NB4 (cell line): ENCODE measurements around the gene EVPLL.
"Not testable (repeated sequence)": the region's sequence is repeated elsewhere in the genome, so short reads cannot be mapped to it uniquely, and the experiment has no call there.

ENCODE experiments used
- DNase-seq: peaks from one replicate; pipeline ENCODE4 v3.0.0; 2010; ENCODE audit warnings: low read depth
- H3K4me3 ChIP-seq: one replicate; pipeline ENCODE4 v1.5.1; 2011; ENCODE audit warnings: mild to moderate bottlenecking, low read depth, low read length, moderate library complexity
- MYC ChIP-seq: IDR thresholded peaks from 2 replicates; pipeline ENCODE4 v1.6.1; 2011; ENCODE audit warnings: low read depth, low read length
- POLR2A ChIP-seq: IDR thresholded peaks from 2 replicates; pipeline ENCODE4 v1.6.1; 2011; ENCODE audit warnings: mild to moderate bottlenecking; ENCODE audit not compliant: insufficient read length; ENCODE audit errors: extremely low read depth
- TF ChIP-seq, protein P1 (sequence below): IDR thresholded peaks from 2 replicates; pipeline ENCODE4 v1.6.1; 2011; ENCODE audit warnings: low read depth, low read length
- TF ChIP-seq, protein P2 (sequence below): IDR thresholded peaks from one replicate; pipeline ENCODE4 v1.5.1; 2012; ENCODE audit warnings: low read depth, low read length

The EVPLL gene

DNA sequence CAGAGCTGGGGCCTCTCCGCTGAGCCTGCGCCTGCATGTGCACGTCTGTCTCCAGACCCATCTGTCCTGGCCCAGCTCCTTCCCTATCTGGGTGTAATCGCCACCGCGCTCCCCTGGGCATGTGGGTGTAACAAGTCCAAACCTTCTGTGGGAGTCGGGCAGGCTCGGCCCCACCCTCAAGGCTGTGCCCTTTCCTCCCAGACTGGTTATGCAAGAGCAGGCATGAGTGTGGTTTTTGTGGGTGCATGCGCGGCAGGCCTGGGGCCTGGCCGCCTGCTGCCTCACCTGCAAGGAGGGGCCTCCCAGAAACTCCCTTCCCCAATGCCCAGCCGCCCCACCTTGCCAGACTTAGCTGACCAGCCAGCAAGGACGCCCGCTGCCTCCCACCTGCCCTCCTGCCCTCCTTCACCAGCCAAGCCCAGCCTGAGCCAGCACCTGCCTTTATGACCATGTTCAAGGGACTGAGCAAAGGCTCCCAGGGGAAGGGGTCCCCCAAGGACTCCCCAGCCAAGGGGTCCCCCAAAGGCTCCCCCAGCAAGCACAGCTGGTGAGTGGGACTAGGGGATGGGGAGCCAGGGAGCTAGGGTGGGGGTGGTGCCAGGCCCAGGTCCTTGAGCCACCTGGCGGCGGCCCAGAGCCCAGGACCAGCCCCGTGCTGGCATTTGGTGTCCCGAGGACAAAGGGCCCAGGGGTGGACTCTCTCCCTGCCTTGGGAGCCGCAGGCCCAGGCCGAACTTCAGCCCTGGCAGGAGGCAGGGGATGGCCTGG lies at the start of gene EVPLL:
TSS of gene EVPLL (plus strand) at position 342 of the 768 bp plus-strand sequence. CDS start 3,160 bp downstream, outside the sequence.
- DNase-seq: peak; percentile 99
- H3K4me3 ChIP-seq: no peak within 1 kb of the TSS
- peak; percentile 71; the same call in 1 of the 2 replicates for TF ChIP-seq MYC
- no peak for TF ChIP-seq POLR2A
- TF ChIP-seq, protein P1, sequence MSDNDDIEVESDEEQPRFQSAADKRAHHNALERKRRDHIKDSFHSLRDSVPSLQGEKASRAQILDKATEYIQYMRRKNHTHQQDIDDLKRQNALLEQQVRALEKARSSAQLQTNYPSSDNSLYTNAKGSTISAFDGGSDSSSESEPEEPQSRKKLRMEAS: peak; percentile 82
- TF ChIP-seq, protein P2, sequence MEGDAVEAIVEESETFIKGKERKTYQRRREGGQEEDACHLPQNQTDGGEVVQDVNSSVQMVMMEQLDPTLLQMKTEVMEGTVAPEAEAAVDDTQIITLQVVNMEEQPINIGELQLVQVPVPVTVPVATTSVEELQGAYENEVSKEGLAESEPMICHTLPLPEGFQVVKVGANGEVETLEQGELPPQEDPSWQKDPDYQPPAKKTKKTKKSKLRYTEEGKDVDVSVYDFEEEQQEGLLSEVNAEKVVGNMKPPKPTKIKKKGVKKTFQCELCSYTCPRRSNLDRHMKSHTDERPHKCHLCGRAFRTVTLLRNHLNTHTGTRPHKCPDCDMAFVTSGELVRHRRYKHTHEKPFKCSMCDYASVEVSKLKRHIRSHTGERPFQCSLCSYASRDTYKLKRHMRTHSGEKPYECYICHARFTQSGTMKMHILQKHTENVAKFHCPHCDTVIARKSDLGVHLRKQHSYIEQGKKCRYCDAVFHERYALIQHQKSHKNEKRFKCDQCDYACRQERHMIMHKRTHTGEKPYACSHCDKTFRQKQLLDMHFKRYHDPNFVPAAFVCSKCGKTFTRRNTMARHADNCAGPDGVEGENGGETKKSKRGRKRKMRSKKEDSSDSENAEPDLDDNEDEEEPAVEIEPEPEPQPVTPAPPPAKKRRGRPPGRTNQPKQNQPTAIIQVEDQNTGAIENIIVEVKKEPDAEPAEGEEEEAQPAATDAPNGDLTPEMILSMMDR: no peak

DNA sequence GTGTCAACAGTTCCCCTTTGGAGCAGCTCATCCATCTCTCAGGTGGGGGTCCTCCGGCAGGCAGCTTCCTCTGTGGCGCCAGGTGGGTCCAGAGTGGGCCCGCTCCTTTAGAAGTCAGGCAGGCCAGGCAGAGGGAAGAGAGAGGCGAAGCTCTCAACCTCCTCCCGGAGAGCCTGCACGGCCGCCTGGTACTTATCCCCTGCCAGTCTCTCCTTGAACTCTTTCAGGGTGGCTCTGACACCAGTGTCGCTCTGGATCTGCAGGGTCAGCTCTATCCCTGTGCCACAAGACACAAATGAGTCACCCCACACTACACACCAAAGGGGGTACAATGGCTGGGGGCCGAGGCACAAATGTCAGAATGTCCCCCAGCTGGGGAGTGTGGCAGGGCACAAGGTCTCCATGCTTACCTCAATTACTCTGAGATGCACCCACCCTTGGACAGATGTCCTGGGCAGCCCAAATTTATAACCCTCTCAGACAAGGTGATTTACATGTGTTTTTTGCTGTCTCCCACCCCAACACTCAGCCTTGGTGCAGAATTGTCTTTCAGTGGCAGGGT lies 48.9 kb upstream of the EVPLL start:
- H3K4me3 ChIP-seq: no peak overlapping the region
- no peak for DNase-seq
- TF ChIP-seq, protein P1: no peak
- TF ChIP-seq, protein P2: no peak

DNA sequence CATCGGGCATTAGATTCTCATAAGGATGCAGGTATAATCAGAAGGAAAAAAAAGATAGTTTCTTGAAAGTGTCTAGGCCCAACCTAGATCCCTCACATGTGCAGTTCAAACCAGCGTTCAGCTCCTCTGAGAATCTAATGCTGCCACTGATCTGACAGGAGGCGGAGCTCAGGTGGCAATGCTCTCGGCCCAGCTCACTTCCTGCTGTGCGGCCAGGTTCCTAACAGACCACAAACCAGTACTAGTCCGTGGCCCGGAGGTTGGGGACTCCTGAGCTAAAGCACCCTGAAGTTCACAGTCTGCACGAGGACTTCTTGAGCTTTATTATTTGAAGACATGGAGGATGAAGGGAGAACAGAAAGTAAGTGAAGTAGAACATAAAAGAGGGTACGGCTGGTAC lies 45.7 kb upstream of the EVPLL start:
- no peak for DNase-seq
- TF ChIP-seq POLR2A (no peak), MYC (no peak)
- TF ChIP-seq, protein P1: no peak
- TF ChIP-seq, protein P2: no peak
- no peak overlapping the region for H3K4me3 ChIP-seq

DNA sequence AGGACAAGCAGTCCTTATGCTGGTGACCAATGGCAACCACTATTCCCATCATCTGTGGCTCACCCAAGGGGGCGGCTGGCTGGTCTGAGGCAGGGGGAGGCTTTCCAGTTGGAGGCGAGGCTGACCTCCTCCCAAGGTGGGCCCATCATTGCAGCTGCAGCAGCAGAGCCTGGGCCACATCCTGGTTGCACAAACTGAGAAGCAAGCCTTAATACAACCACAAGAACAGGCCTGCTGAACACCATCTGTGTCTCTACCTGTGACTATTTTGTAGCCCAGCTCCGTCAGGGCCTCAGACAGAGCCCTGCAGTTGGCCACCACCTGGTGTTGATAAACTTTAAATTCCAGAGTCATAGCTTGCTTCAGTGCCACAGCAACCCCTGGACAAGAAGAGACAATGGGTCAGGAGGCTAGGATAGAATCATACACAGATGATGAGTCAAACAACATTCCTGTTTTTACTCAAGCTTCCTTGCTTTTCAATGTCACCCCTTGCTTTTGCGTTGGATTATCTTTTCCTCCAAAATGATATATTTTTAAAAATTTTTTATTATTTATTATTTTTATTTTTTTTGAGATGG lies 44.6 kb upstream of the EVPLL start:
- H3K4me3 ChIP-seq: no peak overlapping the region
- TF ChIP-seq, protein P1: no peak
- no peak for TF ChIP-seq MYC
- TF ChIP-seq POLR2A: no peak
- TF ChIP-seq, protein P2: no peak
- DNase-seq: no peak

DNA sequence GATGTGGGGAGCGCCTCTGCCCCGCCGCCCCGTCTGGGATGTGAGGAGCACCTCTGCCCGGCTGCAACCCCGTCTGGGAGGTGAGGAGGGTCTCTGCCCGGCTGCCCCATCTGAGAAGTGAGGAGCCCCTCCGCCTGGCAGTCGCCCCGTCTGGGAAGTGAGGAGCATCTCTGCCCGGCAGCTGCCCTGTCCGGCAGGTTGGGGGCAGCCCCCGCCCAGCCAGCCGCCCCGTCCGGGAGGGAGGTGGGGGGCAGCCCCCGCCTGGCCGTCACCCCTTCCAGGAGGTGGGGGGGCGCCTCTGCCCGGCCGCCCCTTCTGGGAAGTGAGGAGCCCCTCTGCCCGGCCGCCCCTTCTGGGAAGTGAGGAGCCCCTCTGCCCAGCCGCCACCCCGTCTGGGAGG lies 39.4 kb upstream of the EVPLL start:
- DNase-seq, H3K4me3 ChIP-seq: not testable (repeated sequence)

DNA sequence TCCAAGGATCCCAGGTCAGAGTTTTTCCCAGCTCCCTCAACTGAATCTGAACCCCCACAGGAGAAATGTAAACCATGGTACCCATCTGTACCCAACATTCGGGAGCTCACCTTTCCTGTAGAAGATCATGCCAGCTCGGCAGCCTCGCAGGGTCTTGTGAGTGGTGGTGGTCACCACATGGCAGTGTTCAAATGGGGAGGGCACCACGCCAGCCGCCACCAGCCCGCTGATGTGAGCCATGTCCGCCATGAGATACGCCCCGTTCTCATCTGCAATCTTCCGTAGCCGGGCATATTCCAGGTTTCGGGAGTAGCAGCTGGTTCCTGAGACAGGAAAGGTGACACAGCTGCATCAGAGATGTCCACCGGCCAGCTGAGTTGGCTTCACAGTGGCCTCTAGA lies 37.6 kb upstream of the EVPLL start:
- no peak for DNase-seq
- H3K4me3 ChIP-seq: no peak overlapping the region
- no peak for TF ChIP-seq MYC
- TF ChIP-seq, protein P2: no peak
- no peak for TF ChIP-seq POLR2A
- TF ChIP-seq, protein P1: no peak
